ENCODE measurements around the gene MGMT. TPM values are rescaled to one million over a fixed set of nuclear protein-coding genes. Genes with fewer than 3 reads are reported as not detected.

Gene MGMT
- total RNA-seq, 1 donor from 2014 or later: 20.8 TPM

- no peak overlapping the region for H3K27ac Mint-ChIP-seq (ENCODE audit: unreplicated experiment)
Measured at GRCh38 chr10:129450391-129450790, 16.6 kb upstream of the MGMT start.

DNA sequence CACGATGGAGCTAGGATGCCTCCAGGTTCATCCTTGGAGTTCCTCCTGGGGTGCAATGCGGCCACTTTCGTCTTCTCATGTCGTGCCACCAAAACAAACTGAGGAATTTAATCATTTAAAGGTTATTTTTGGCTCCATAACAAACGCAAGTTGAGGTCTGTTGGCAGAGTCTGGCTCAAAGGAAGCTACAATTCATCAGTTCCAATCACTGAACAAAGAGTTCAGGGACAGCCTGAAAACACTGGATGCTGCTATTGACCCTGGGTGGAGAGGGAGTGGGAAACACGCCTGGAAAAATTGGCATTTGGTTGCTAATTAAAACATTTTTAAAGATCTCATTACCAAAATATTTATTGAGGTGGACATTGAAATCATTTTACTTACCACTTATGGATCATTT is 11.4 kb upstream of the MGMT start:
- TF ChIP-seq CTCF (IDR thresholded peaks at IDR 0.05): no peak
- no peak overlapping the region for H3K27ac Mint-ChIP-seq (ENCODE audit: unreplicated experiment)
- no peaks in the 10 kb centered on the region for H3K36me3 Mint-ChIP-seq (ENCODE audit: unreplicated experiment)
- no peaks in the 10 kb centered on the region for H3K4me1 Mint-ChIP-seq (ENCODE audit: unreplicated experiment)
- H3K27me3 Mint-ChIP-seq (ENCODE audit: unreplicated experiment): peaks cover 21% of the 10 kb centered on the region
- no peak overlapping the region for H3K4me3 Mint-ChIP-seq (ENCODE audit: unreplicated experiment)
- no peak for DNase-seq (ENCODE audit: extremely low spot score, unreplicated experiment)
- H3K9me3 Mint-ChIP-seq (ENCODE audit: unreplicated experiment): peaks cover 5% of the 10 kb centered on the region

More at GRCh38 chr10:129450391-129450790, 16.6 kb upstream of the MGMT start:
- peaks cover 9% of the 10 kb centered on the region for H3K9me3 Mint-ChIP-seq (ENCODE audit: unreplicated experiment)
- no peak for DNase-seq (ENCODE audit: extremely low spot score, unreplicated experiment)
- H3K4me1 Mint-ChIP-seq (ENCODE audit: unreplicated experiment): no peaks in the 10 kb centered on the region
- H3K36me3 Mint-ChIP-seq (ENCODE audit: unreplicated experiment): no peaks in the 10 kb centered on the region
- no peaks in the 10 kb centered on the region for H3K27me3 Mint-ChIP-seq (ENCODE audit: unreplicated experiment)
- H3K4me3 Mint-ChIP-seq (ENCODE audit: unreplicated experiment): no peak overlapping the region
- TF ChIP-seq CTCF (IDR thresholded peaks at IDR 0.05): no peak

- Mint-ChIP-seq H3K27ac (ENCODE audit: unreplicated experiment) (no peak overlapping the region), H3K27me3 (ENCODE audit: unreplicated experiment) (peaks cover 21% of the 10 kb centered on the region), H3K9me3 (ENCODE audit: unreplicated experiment) (no peaks in the 10 kb centered on the region), H3K36me3 (ENCODE audit: unreplicated experiment) (no peaks in the 10 kb centered on the region), H3K4me1 (ENCODE audit: unreplicated experiment) (no peaks in the 10 kb centered on the region), H3K4me3 (ENCODE audit: unreplicated experiment) (no peak overlapping the region)
- DNase-seq (ENCODE audit: extremely low spot score, unreplicated experiment): no peak
- TF ChIP-seq CTCF (IDR thresholded peaks at IDR 0.05): no peak
Measured at GRCh38 chr10:129459762-129460539, 7.1 kb upstream of the MGMT start.

- Mint-ChIP-seq H3K4me1 (ENCODE audit: unreplicated experiment) (no peaks in the 10 kb centered on the region), H3K9me3 (ENCODE audit: unreplicated experiment) (no peaks in the 10 kb centered on the region), H3K4me3 (ENCODE audit: unreplicated experiment) (no peak overlapping the region), H3K27ac (ENCODE audit: unreplicated experiment) (no peak overlapping the region), H3K27me3 (ENCODE audit: unreplicated experiment) (peaks cover 10% of the 10 kb centered on the region), H3K36me3 (ENCODE audit: unreplicated experiment) (no peaks in the 10 kb centered on the region)
- DNase-seq (ENCODE audit: extremely low spot score, unreplicated experiment): peak; percentile 65
- TF ChIP-seq CTCF (IDR thresholded peaks at IDR 0.05): no peak
Measured at GRCh38 chr10:129462257-129462795, 4.7 kb upstream of the MGMT start.

DNA sequence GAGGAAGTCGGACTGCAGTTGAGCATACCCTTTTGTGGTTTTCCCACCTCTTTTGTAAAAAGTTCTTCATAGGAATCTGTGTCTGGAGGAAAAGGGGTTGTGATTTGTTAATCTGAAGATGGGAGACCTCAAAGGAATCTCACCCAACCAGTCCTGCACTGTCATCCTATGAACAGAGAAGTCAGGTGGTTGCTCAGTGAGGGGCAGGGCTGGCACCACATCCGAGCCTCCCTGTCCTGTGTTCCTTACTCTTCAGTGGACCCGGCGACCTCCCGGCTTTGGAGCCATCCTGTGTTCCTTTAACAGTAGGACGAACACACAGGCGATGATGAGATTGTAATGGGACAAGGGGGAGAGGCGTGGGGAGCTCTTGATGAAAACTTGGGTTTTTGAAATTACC is 2.8 kb upstream of the MGMT start:
- Mint-ChIP-seq H3K4me3 (ENCODE audit: unreplicated experiment) (no peak overlapping the region), H3K27me3 (ENCODE audit: unreplicated experiment) (no peaks in the 10 kb centered on the region), H3K4me1 (ENCODE audit: unreplicated experiment) (peaks cover 4% of the 10 kb centered on the region), H3K36me3 (ENCODE audit: unreplicated experiment) (no peaks in the 10 kb centered on the region), H3K9me3 (ENCODE audit: unreplicated experiment) (no peaks in the 10 kb centered on the region), H3K27ac (ENCODE audit: unreplicated experiment) (no peak overlapping the region)
- TF ChIP-seq CTCF (IDR thresholded peaks at IDR 0.05): no peak
- DNase-seq (ENCODE audit: extremely low spot score, unreplicated experiment): no peak
